Small intestine (tissue), 7 donors: ENCODE measurements around the gene LRCH4. TPM values are rescaled to one million over a fixed set of nuclear protein-coding genes. Genes with fewer than 3 reads are reported as not detected.
A peak's percentile ranks its signal among the peaks of the same experiment; 100 is the strongest.

Source experiments
- DNase-seq, 2 donors: peaks; one replicate each; pipeline versions ENCODE4 v3.0.0 to v3.0.0-alpha.2; 2013
- FAIRE-seq: peaks from 2 replicates; lab custom pipeline; 2012; peaks lifted over from hg19 to GRCh38; lab: Jason Lieb, UNC
- H3K27ac ChIP-seq, 3 donors: one replicate each; pipeline ENCODE4 v1.5.1; 2013; ENCODE audit warnings: low read length in 2 of 3, mild to moderate bottlenecking in 2 of 3, control low read depth in 1 of 3, inconsistent platforms in 1 of 3, low read depth in 1 of 3, moderate library complexity in 1 of 3
- H3K27me3 ChIP-seq, 3 donors: one replicate each; pipeline ENCODE4 v1.6.1; 2013; ENCODE audit warnings: low read length in 3 of 3, inconsistent platforms in 1 of 3; ENCODE audit not compliant: control insufficient read depth in 3 of 3, insufficient read depth in 3 of 3
- H3K36me3 ChIP-seq, 3 donors: one replicate each; pipeline ENCODE4 v1.6.1; 2013; ENCODE audit warnings: low read length in 3 of 3, inconsistent platforms in 1 of 3, low read depth in 1 of 3, mild to moderate bottlenecking in 1 of 3, moderate library complexity in 1 of 3; ENCODE audit not compliant: control insufficient read depth in 3 of 3, insufficient read depth in 2 of 3
- H3K4me1 ChIP-seq, 3 donors: one replicate each; pipeline ENCODE4 v1.6.1; 2013; ENCODE audit warnings: low read length in 2 of 3, inconsistent platforms in 1 of 3, low read depth in 1 of 3, mild to moderate bottlenecking in 1 of 3, moderate library complexity in 1 of 3; ENCODE audit not compliant: control insufficient read depth in 3 of 3, insufficient read depth in 2 of 3
- H3K4me3 ChIP-seq, 3 donors: one replicate each; pipeline ENCODE4 v1.5.1; 2013; ENCODE audit warnings: low read length in 3 of 3, control low read depth in 1 of 3, inconsistent platforms in 1 of 3, low read depth in 1 of 3, mild to moderate bottlenecking in 1 of 3, moderate library complexity in 1 of 3
- H3K9me3 ChIP-seq, 2 donors: one replicate each; pipeline ENCODE4 v1.6.1; 2013; ENCODE audit warnings: low read depth in 1 of 2, low read length in 1 of 2; ENCODE audit not compliant: control insufficient read depth in 2 of 2, insufficient read depth in 1 of 2
- WGBS, 3 donors: extraction: QIAGEN DNeasy Blood & Tissue Kit; methylation state at CpG; one replicate each; pipeline ENCODE4 v1.1.7; 2013; 5-methylcytosine and 5-hydroxymethylcytosine counted together
- polyA plus RNA-seq, 4 donors: library from polyadenylated mRNA; stranded (reverse) in 3 of 4; unstranded in 1 of 4; fragments of 200-250 nt in 3 of 4; fragments of 120-200 nt in 1 of 4; gene quantifications; one replicate each; pipeline versions ENCODE4 v1.2.1 to v1.2.3, GENCODE V29; 2013
- donor health status: healthy with polysubstance abuse.
- donor health status: control.
- donor health status: control.
- donor health status: Bipolar disorder and iron deficiency.
- donor health status: healthy.

LRCH4 gene
- polyA plus RNA-seq, 4 donors: 33.4 to 111 (median 55.1) TPM

GRCh38 chr7:100611983-100612729 lies 26.2 kb upstream of the LRCH4 start, which contains the start of gene MOSPD3:
Gene MOSPD3, plus strand, starts transcription at chr7:100612540. Its CDS starts 252 bp downstream, at chr7:100612792.
- H3K27me3 ChIP-seq: peaks cover 0 to 5% (median 0%) of the 10 kb centered on the region in 3 donors
- peaks cover 0 to 14% (median 3%) of the 10 kb centered on the region in 3 donors for H3K36me3 ChIP-seq
- DNase-seq: peak; percentile 99 to 100
- peak within 1 kb of the TSS; percentile 47 to 76 (median 76) for H3K4me3 ChIP-seq
- H3K4me1 ChIP-seq: peaks cover 0 to 6% (median 2%) of the 10 kb centered on the region in 3 donors
- H3K9me3 ChIP-seq: no peaks in the 10 kb centered on the region
- FAIRE-seq: no peak
- peak within 1 kb of the TSS; percentile 90 to 94 (median 93) for H3K27ac ChIP-seq
- WGBS, 3 donors: 0% methylated on average over 54 to 61 of the region's 61 CpGs

- Histone ChIP-seq H3K36me3 (peaks cover 0 to 17% (median 3%) of the 10 kb centered on the region in 3 donors), H3K27me3 (peaks cover 0 to 26% (median 0%) of the 10 kb centered on the region in 3 donors), H3K9me3 (no peaks in the 10 kb centered on the region), H3K27ac (no peak overlapping the region), H3K4me1 (peaks cover 0 to 14% (median 2%) of the 10 kb centered on the region in 3 donors), H3K4me3 (no peak overlapping the region)
- 90 to 94% (median 91%) methylated on average over 5 of the region's 5 CpGs for WGBS, 3 donors
- no peak for DNase-seq
- no peak for FAIRE-seq
Measured at GRCh38 chr7:100609958-100610357, 24.0 kb upstream of the LRCH4 start.

- peaks cover 0 to 6% (median 0%) of the 10 kb centered on the region in 3 donors for H3K36me3 ChIP-seq
Measured at GRCh38 chr7:100607111-100607510, 21.2 kb upstream of the LRCH4 start.

GRCh38 chr7:100606313-100606712 lies 20.4 kb upstream of the LRCH4 start:
- H3K4me3 ChIP-seq: no peak overlapping the region

More at GRCh38 chr7:100607111-100607510, 21.2 kb upstream of the LRCH4 start:
- peaks cover 0 to 21% (median 3%) of the 10 kb centered on the region in 3 donors for H3K4me1 ChIP-seq
- H3K27me3 ChIP-seq: peaks cover 0 to 50% (median 0%) of the 10 kb centered on the region in 3 donors
- FAIRE-seq: no peak
- DNase-seq: no peak
- no peak overlapping the region for H3K27ac ChIP-seq
- H3K9me3 ChIP-seq: no peaks in the 10 kb centered on the region
- 73 to 90% (median 77%) methylated on average over 6 to 8 of the region's 8 CpGs for WGBS, 3 donors
- no peak overlapping the region for H3K4me3 ChIP-seq

GRCh38 chr7:100604976-100605911 lies 19.3 kb upstream of the LRCH4 start:
- peak; percentile 47 to 60 for DNase-seq
- Histone ChIP-seq H3K36me3 (peaks cover 0 to 6% (median 0%) of the 10 kb centered on the region in 3 donors), H3K4me3 (peak overlapping the region; percentile 56 to 73 (median 57)), H3K4me1 (peaks cover 0 to 21% (median 6%) of the 10 kb centered on the region in 3 donors), H3K27ac (no peak overlapping the region), H3K9me3 (no peaks in the 10 kb centered on the region), H3K27me3 (peaks cover 0 to 50% (median 0%) of the 10 kb centered on the region in 3 donors)
- 3 to 14% (median 9%) methylated on average over 66 to 68 of the region's 68 CpGs for WGBS, 3 donors
- FAIRE-seq: no peak

More at GRCh38 chr7:100606313-100606712, 20.4 kb upstream of the LRCH4 start:
- peaks cover 0 to 6% (median 0%) of the 10 kb centered on the region in 3 donors for H3K36me3 ChIP-seq
- H3K4me1 ChIP-seq: peaks cover 0 to 21% (median 6%) of the 10 kb centered on the region in 3 donors
- H3K27ac ChIP-seq: no peak overlapping the region
- 82 to 90% (median 83%) methylated on average over 12 of the region's 12 CpGs for WGBS, 3 donors
- no peak for FAIRE-seq
- no peaks in the 10 kb centered on the region for H3K9me3 ChIP-seq
- DNase-seq: no peak
- H3K27me3 ChIP-seq: peaks cover 0 to 50% (median 0%) of the 10 kb centered on the region in 3 donors

GRCh38 chr7:100604028-100604975 lies 18.4 kb upstream of the LRCH4 start:
- FAIRE-seq (no peak), DNase-seq (peak; percentile 58 to 73)
- Histone ChIP-seq H3K4me1 (peaks cover 0 to 28% (median 6%) of the 10 kb centered on the region in 3 donors), H3K36me3 (peaks cover 0 to 6% (median 0%) of the 10 kb centered on the region in 3 donors), H3K9me3 (no peaks in the 10 kb centered on the region), H3K27me3 (peaks cover 0 to 50% (median 0%) of the 10 kb centered on the region in 3 donors), H3K4me3 (peak overlapping the region; percentile 56 to 73 (median 57)), H3K27ac (peak overlapping the region in 2 of 3 donors; percentile 60 to 74)
- WGBS, 3 donors: 0 to 1% (median 1%) methylated on average over 35 to 69 of the region's 70 CpGs

- H3K4me3 ChIP-seq: peak overlapping the region in 2 of 3 donors; percentile 18 to 57
- H3K4me1 ChIP-seq: peaks cover 0 to 28% (median 6%) of the 10 kb centered on the region in 3 donors
- FAIRE-seq (no peak), DNase-seq (no peak)
- peaks cover 0 to 50% (median 0%) of the 10 kb centered on the region in 3 donors for H3K27me3 ChIP-seq
- WGBS, 3 donors: 5 to 14% (median 9%) methylated on average over 10 of the region's 10 CpGs
- H3K9me3 ChIP-seq: no peaks in the 10 kb centered on the region
- peaks cover 0 to 6% (median 0%) of the 10 kb centered on the region in 3 donors for H3K36me3 ChIP-seq
- peak overlapping the region in 2 of 3 donors; percentile 50 to 74 for H3K27ac ChIP-seq
Measured at GRCh38 chr7:100603726-100604027, 17.7 kb upstream of the LRCH4 start.
